GM13976 (cell line): ENCODE measurements around the gene BABAM2.

ENCODE experiments used
- DNase-seq: peaks from one replicate; pipeline ENCODE4 v3.0.0; 2012; ENCODE audit warnings: low spot score
- in situ Hi-C: fragments of 300-500 bp; cut with MboI; formaldehyde crosslinking; loops from one replicate; pipeline ENCODE4 v1.12.0; 2022; ENCODE audit warnings: low sequenced_read_pairs, mixed read lengths, inconsistent platforms; ENCODE audit not compliant: unreplicated experiment
- TF ChIP-seq, protein P1 (sequence below): IDR thresholded peaks from 2 replicates; pipeline ENCODE4 v1.5.1; 2012; ENCODE audit warnings: borderline replicate concordance, mild to moderate bottlenecking; ENCODE audit not compliant: insufficient read depth; ENCODE audit errors: extremely low read depth, missing control alignments, control extremely low read depth

Gene BABAM2

DNA sequence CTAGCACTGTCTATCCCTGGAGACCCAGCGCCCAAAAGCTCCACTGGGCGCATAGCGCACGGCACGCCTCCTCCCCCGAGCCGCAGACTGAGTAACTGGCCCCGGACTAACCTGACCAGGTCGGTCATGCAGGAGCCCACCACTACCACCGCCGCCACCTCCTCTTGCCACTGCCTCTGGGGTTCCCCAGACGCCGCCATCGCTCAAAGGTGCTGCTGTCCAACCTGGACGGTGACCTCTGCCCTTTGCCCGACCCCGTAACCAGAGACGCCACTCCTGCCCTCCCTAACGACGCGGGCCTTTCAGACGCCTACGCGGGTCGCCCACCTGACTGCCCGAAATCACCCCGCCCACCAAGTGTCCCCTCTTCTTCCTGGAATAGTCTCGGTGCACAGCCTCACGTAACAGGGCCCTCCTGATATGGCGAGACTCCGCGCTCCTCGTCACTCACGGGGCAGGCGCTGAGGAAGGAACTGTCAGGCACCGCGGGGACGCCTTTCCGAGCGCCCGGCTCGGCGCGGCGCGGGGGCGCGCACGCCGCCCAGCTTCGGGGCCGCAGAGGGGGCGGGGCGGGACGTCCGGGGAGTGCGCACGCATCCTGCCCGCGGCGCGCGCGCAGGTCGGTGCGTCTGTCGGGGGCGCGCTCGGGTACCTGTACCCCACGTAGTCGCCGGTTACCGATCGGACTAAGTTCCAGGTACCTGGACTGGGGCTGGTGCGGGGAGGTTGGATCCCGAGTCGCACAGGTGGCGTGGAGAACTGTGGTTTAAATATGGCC is at the start of gene BABAM2, which contains the start of gene RBKS:
Gene BABAM2 (plus strand): TSS at position 584 of the 778 bp plus-strand sequence. CDS start 3,828 bp downstream, outside the sequence.
Gene RBKS (minus strand): TSS at position 242 of the 778 bp plus-strand sequence. CDS start 42 bp downstream, at position 200.
- TF ChIP-seq, protein P1, sequence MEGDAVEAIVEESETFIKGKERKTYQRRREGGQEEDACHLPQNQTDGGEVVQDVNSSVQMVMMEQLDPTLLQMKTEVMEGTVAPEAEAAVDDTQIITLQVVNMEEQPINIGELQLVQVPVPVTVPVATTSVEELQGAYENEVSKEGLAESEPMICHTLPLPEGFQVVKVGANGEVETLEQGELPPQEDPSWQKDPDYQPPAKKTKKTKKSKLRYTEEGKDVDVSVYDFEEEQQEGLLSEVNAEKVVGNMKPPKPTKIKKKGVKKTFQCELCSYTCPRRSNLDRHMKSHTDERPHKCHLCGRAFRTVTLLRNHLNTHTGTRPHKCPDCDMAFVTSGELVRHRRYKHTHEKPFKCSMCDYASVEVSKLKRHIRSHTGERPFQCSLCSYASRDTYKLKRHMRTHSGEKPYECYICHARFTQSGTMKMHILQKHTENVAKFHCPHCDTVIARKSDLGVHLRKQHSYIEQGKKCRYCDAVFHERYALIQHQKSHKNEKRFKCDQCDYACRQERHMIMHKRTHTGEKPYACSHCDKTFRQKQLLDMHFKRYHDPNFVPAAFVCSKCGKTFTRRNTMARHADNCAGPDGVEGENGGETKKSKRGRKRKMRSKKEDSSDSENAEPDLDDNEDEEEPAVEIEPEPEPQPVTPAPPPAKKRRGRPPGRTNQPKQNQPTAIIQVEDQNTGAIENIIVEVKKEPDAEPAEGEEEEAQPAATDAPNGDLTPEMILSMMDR = no peak
- DNase-seq = peak; percentile 95
- in situ Hi-C loops = no loop called here

DNA sequence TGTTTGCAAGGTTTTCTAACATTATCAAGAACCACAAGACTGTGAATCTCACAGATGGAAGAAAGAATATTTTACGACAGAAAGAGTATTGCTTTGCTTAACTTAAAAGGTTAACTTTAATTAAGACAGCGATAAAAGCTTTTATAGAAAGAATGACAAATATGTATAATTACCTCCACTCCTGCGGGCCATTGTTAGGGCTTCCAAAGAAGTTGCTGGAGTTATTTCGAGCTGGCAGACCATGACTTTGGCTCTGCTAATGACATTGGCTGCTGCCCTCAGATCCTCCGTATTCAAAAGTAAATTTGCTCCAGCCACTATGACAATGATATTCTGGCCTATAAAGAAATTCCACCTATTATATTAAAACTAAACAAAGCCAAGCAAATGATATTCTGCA is 47.6 kb upstream of the BABAM2 start:
- in situ Hi-C loops = no loop called here
- no peak for DNase-seq
- TF ChIP-seq, protein P1 = no peak

DNA sequence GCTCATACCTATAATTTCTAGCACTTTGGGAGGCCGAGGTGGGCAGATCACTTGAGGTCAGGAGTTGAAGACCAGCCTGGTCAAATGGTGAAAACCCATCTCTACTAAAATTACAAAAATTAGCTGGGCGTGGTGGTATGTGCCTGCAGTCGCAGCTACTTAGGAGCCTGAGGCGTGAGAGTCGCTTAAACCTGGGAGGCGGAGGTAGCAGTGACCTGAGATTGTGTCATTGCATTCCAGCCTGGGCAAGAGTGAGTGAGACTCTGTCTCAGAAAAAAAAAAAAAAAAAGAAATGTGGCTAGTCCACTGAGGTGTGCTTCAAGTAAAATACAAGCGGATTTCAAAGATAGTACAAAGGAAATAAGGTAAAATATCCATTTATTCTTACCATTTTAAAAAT is 46.5 kb upstream of the BABAM2 start:
- TF ChIP-seq, protein P1 = no peak
- in situ Hi-C loops = no loop called here
- DNase-seq = no peak

DNA sequence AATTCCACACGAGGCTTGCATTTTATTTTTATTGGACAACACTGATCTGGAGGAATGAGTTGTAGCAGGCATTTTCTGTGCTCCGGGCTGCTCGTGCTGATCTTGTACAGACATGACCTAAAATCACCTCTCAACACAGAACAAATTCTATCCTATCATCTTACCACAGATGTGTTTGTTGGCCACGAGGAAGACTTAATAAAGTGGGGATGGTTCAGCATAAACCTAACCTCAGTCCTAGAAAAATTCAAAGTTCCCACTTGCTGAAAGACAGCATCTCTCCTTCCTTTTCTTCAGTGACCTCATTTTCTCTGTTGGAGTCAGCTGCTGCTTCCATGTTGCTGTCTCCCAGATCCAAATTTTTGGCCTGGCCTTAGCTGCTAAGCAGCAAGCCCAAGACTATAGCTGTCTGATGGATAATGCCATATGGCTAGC is 45.7 kb upstream of the BABAM2 start:
- TF ChIP-seq, protein P1 = no peak
- no peak for DNase-seq
- in situ Hi-C loops = no loop called here

DNA sequence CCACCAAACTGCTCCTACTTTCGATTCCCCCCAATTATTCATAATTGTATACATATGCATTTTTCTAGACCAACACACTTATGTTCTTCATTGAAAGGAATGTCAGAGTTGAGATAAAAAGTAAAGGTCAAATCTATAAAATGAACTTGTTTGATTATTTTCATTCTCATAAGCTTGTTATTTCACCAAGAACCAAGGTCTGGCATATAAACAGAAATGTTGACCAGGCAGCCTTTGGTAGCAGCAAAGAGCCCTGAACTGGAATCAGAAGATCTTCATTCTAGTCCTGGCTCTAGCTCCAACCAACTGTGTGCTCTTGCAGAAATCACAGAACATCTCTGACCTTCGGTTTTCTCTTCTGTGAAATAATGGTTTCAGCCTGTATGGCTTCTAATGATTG is 43.2 kb upstream of the BABAM2 start:
- DNase-seq = no peak
- in situ Hi-C loops = no loop called here
- TF ChIP-seq, protein P1 = no peak

DNA sequence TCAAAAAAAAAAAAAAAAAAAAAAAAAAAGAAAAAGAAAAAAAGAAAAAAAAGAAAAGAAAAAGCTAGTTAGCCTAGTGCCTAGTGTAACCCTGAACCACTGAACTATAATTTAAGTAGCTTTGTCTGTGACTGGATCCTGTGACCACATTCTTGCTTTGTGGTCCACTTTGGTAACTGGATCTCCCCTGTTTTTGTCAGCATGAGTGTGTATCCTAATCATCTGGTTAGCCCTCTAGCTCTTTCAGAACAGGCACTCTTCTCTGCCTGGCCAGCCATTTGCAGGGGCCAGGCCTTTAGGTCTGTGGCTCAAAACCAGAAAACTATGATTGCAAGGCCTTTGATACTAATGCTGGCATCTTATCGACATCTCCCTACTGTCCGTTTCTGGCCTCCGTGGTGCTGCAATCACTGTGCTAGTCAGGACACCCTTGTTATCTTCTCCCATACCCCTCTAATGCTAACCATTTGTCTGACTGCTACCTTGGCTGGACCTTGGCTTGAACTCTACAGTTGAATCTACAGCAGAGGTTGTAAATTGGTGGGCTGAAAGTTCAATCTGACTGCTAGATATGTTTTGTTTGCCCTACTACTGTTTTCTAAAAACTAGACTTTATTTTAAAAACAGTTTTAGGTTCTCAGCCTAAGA is 40.8 kb upstream of the BABAM2 start:
- in situ Hi-C loops = no loop called here
- TF ChIP-seq, protein P1 = no peak
- DNase-seq = no peak
